ENCODE results near the gene SSTR3.
A peak's percentile ranks its signal among the peaks of the same experiment; 100 is the strongest.

The SSTR3 gene

GRCh38 chr22:37248251-37248650 lies 36.0 kb upstream of the SSTR3 start:
- no peak for TF ChIP-seq CTCF (IDR thresholded peaks at IDR 0.05; ENCODE audit: extremely low read depth, missing control alignments)
- no peak for DNase-seq (ENCODE audit: low spot score)

- DNase-seq (ENCODE audit: low spot score), result no peak
- TF ChIP-seq CTCF (IDR thresholded peaks at IDR 0.05; ENCODE audit: extremely low read depth, missing control alignments), result no peak
These were observed 33.5 kb upstream of the SSTR3 start for GRCh38 chr22:37245740-37246139.

GRCh38 chr22:37244922-37245722 lies 32.8 kb upstream of the SSTR3 start:
- peak; percentile 47 for DNase-seq (ENCODE audit: low spot score)
- no peak for TF ChIP-seq CTCF (IDR thresholded peaks at IDR 0.05; ENCODE audit: extremely low read depth, missing control alignments)

- DNase-seq (ENCODE audit: low spot score), result peak; percentile 80
- TF ChIP-seq CTCF (IDR thresholded peaks at IDR 0.05; ENCODE audit: extremely low read depth, missing control alignments), result no peak
These were observed 32.0 kb upstream of the SSTR3 start, which contains the start of gene RAC2 for GRCh38 chr22:37244114-37244921. Gene RAC2, minus strand, starts transcription at chr22:37244269. Its CDS starts 121 bp downstream, at chr22:37244148.

GRCh38 chr22:37243402-37244113 lies 31.3 kb upstream of the SSTR3 start:
- DNase-seq (ENCODE audit: low spot score), result no peak
- no peak for TF ChIP-seq CTCF (IDR thresholded peaks at IDR 0.05; ENCODE audit: extremely low read depth, missing control alignments)

- DNase-seq (ENCODE audit: low spot score), result peak; percentile 86
These were observed 30.2 kb upstream of the SSTR3 start for GRCh38 chr22:37242395-37242918.

More at GRCh38 chr22:37242395-37242918, 30.2 kb upstream of the SSTR3 start:
- TF ChIP-seq CTCF (IDR thresholded peaks at IDR 0.05; ENCODE audit: extremely low read depth, missing control alignments), result no peak
